Measurements from ENCODE around the gene INSYN2B. TPM values are rescaled to one million over a fixed set of nuclear protein-coding genes. Genes with fewer than 3 reads are reported as not detected.

INSYN2B gene
- total and polyA plus RNA-seq, 2 donors, result 0.05 to 0.26 TPM

DNA sequence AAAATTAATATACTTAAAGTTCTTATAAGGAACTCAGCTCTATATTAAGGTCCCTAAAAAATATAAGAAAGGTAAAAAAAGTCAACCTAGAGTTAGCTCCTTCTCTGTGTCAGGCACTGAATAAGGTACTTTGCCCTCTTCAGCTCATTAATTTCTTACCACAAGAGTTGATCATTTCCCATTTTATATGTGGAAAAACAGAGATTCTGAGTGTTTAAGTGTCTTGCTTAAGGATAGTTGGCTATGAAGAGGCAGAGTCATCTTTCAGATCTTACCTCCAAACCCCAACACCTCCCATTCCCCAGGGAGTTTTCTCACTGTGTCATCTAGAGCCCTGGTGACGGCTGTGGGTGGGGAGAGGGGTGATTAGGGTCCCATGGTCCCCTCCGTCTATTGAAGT lies 40.6 kb downstream of the INSYN2B start:
- WGBS, result 80% methylated on average over 2 of the region's 2 CpGs
- no peaks in the 10 kb centered on the region for H3K36me3 ChIP-seq (ENCODE audit: insufficient read depth)
- DNase-seq (ENCODE audit: extremely low spot score), result no peak
- H3K4me3 ChIP-seq (ENCODE audit: low read depth, low read length), result no peak overlapping the region
- H3K27ac ChIP-seq (ENCODE audit: low read depth), result no peak overlapping the region
- H3K4me1 ChIP-seq (ENCODE audit: insufficient read depth), result no peaks in the 10 kb centered on the region

DNA sequence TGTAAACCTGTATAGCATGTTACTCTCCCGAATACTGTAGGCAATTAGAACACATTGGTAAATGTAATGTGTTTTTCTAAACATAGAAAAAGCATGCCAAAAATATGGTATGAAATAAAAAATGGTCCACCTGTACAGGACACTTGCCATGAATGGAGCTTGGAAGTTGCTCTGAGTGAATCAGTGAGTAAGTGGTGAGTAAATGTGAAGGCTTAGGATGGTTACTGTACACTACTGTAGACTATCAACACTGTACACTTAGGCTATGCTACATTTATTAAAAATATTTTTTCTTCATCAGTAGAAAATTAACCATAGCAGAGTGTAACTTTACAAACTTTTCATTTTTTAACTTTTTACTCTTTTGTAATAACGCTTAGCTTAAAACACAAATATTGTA lies 41.9 kb downstream of the INSYN2B start:
- Histone ChIP-seq H3K4me1 (ENCODE audit: insufficient read depth) (no peaks in the 10 kb centered on the region), H3K36me3 (ENCODE audit: insufficient read depth) (no peaks in the 10 kb centered on the region), H3K4me3 (ENCODE audit: low read depth, low read length) (no peak overlapping the region), H3K27ac (ENCODE audit: low read depth) (no peak overlapping the region)
- 94% methylated on average over 2 of the region's 2 CpGs for WGBS
- no peak for DNase-seq (ENCODE audit: extremely low spot score)

DNA sequence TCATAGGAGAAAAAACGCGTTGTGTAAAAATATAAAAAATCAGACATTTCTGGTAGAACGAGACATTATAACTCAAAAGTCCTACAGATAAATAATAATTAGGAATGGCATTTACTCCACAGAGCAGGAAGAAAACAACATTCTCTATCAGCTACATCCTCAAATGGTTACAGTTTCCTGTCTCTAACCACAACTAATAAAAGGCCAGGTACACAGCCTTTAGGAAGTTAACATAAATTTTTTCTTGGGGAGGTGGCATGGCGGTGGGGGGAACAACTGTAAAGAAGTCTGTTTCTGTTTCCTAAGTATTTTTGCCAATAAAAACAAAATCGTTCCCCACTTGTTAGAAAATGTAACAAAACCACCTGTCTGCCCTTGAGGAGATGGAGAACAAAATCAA lies 44.5 kb downstream of the INSYN2B start:
- 72% methylated on average over 5 of the region's 5 CpGs for WGBS
- no peak overlapping the region for H3K27ac ChIP-seq (ENCODE audit: low read depth)
- no peak overlapping the region for H3K4me3 ChIP-seq (ENCODE audit: low read depth, low read length)
- H3K4me1 ChIP-seq (ENCODE audit: insufficient read depth), result no peaks in the 10 kb centered on the region
- no peaks in the 10 kb centered on the region for H3K36me3 ChIP-seq (ENCODE audit: insufficient read depth)
- DNase-seq (ENCODE audit: extremely low spot score), result no peak

DNA sequence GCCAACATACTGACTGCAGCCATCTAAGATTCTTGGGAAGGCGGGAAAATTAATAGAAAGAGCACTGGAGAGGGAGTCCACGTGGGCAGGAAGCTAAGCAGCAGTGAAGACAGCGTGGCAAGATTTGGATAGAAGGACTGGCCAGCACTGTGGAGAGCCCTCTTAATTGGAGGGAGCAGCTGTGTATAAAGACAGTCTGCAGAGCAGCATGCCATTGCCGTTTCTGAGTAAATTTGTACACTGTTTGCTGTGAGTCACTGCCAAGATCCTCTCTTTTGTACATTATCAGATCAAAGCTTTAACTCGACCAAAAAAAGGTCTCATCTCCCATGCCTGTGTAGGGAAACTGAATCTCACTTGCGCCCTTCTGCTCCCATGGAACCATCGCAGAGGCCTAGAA lies 45.3 kb downstream of the INSYN2B start:
- Histone ChIP-seq H3K27ac (ENCODE audit: low read depth) (no peak overlapping the region), H3K4me3 (ENCODE audit: low read depth, low read length) (no peak overlapping the region), H3K4me1 (ENCODE audit: insufficient read depth) (no peaks in the 10 kb centered on the region), H3K36me3 (ENCODE audit: insufficient read depth) (no peaks in the 10 kb centered on the region)
- WGBS, result 57% methylated on average over 7 of the region's 7 CpGs
- DNase-seq (ENCODE audit: extremely low spot score), result no peak

DNA sequence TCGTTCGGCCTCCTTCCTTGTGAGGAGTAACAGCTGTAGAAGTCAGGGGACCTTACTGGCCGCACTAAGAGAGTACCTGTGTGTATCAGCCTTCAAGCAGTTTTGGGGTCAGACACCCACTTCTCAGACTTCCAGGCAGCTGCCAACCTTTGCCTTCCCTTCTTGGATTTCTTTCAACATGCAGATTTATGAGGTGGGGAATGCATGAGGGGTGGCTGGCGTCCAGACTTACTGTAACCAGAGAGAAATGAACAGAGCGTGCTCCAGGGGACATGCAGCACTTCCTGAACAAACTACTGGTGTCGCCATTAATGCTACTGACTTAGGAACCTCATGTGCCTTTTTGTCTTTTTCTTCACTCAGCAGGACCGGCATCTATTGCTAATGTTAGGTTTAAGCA lies 46.7 kb downstream of the INSYN2B start:
- no peaks in the 10 kb centered on the region for H3K36me3 ChIP-seq (ENCODE audit: insufficient read depth)
- 57% methylated on average over 7 of the region's 7 CpGs for WGBS
- no peak overlapping the region for H3K27ac ChIP-seq (ENCODE audit: low read depth)
- no peak overlapping the region for H3K4me3 ChIP-seq (ENCODE audit: low read depth, low read length)
- no peak for DNase-seq (ENCODE audit: extremely low spot score)
- no peaks in the 10 kb centered on the region for H3K4me1 ChIP-seq (ENCODE audit: insufficient read depth)

DNA sequence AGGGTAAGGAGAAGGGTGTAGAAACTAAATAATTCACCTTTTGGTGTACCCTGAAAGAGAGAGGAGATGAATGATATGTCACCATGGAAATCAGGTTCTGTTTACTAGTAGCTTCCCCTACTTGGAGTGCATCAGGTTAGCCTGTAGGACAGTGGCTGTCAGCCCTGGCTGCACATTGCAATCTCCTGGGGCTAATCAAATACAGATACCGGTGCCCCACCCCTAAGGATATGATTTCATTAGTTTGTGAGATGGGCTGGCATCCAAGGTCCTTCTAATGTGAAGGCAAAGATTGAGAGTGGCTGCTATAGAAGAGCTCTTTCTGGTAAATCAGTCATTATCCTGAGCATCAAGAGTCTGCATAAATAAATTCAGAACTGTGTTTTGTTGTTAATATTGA lies 47.2 kb downstream of the INSYN2B start:
- 20% methylated on average over 1 of the region's 1 CpG for WGBS
- Histone ChIP-seq H3K4me3 (ENCODE audit: low read depth, low read length) (no peak overlapping the region), H3K36me3 (ENCODE audit: insufficient read depth) (no peaks in the 10 kb centered on the region), H3K4me1 (ENCODE audit: insufficient read depth) (no peaks in the 10 kb centered on the region), H3K27ac (ENCODE audit: low read depth) (no peak overlapping the region)
- DNase-seq (ENCODE audit: extremely low spot score), result no peak

DNA sequence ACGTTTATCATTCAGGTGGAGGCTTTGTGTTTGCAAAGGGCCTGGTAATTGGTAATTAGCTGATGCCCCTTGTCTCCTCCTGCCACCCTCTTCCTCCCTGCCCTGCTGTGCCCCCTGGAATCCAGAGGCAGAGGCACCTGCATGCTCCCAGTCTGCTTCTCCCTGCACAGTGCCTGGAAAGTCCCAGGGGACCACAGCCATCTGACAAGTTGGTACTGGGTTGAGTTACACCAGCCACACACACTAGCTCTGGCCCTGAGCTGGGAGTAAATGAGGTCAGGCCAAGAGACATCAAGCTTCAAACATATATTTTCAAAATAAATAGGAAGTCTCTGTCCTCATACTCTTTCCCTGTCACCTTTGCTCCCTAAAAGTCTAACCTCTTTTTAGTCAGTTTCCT lies 56.3 kb downstream of the INSYN2B start:
- no peak overlapping the region for H3K4me3 ChIP-seq (ENCODE audit: low read depth, low read length)
- H3K4me1 ChIP-seq (ENCODE audit: insufficient read depth), result no peaks in the 10 kb centered on the region
- no peaks in the 10 kb centered on the region for H3K36me3 ChIP-seq (ENCODE audit: insufficient read depth)
- H3K27ac ChIP-seq (ENCODE audit: low read depth), result no peak overlapping the region
- no peak for DNase-seq (ENCODE audit: extremely low spot score)
- WGBS, result 63% methylated on average over 1 of the region's 1 CpG

DNA sequence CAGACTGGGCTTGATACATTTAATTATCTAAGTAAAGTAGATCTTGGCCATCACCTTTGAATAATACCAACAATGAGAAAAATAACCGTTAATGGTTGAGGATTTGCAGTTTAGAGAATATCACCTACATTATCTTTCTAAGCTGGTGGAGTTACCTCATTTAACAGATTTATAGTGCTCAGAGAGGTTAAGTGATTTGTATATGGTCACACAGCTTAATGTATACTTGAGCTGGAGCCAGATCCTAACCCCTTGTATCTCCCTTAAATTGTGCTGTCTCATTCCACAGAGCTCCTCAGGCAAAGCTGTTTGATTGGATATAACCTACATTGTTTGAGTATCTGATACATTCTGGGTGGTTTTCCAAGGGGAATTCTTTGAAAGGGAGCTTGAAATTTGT lies 57.8 kb downstream of the INSYN2B start:
- Histone ChIP-seq H3K27ac (ENCODE audit: low read depth) (no peak overlapping the region), H3K36me3 (ENCODE audit: insufficient read depth) (no peaks in the 10 kb centered on the region), H3K4me1 (ENCODE audit: insufficient read depth) (no peaks in the 10 kb centered on the region), H3K4me3 (ENCODE audit: low read depth, low read length) (no peak overlapping the region)
- no peak for DNase-seq (ENCODE audit: extremely low spot score)
- WGBS, result 87% methylated on average over 1 of the region's 1 CpG

DNA sequence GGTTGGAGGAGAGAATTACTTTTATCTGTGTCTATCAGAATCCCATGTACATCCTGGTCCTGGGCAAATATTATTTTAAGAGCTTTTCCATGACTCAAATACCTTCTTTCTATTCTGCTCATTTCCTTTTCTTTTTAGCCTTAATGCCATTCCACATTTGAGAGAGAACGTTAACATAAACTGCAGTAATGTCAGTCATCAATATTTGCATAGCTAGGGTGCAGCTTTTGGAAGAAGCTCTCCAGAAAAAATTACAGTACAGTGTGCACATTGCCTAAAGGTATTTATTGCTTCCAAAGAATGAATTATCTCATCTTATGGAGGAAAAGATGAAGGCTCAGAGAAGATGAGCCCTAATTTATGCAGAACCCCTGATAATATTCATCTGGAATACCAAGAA lies 58.3 kb downstream of the INSYN2B start:
- H3K4me1 ChIP-seq (ENCODE audit: insufficient read depth), result no peaks in the 10 kb centered on the region
- no peak for DNase-seq (ENCODE audit: extremely low spot score)
- WGBS, result 41% methylated on average over 1 of the region's 1 CpG
- H3K4me3 ChIP-seq (ENCODE audit: low read depth, low read length), result no peak overlapping the region
- H3K36me3 ChIP-seq (ENCODE audit: insufficient read depth), result no peaks in the 10 kb centered on the region
- H3K27ac ChIP-seq (ENCODE audit: low read depth), result no peak overlapping the region

DNA sequence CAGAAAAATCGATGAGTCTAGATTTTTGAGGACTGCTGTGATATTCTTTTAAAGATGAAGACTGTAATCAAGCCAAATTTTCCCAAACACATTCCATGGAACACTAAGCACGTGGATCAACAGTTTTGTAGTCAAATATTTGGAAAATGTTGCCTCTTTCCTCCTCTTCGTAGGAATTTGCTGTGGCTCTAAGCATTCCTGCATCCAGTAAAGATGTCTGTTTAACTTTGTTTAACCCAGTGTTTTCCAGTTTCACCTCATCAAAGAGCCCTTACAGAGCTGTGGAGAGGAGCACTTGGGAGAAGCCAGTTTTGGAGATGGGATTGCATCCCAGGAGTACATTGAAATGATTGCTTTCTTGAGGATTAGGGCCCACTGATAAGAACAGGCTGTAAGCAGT lies 58.9 kb downstream of the INSYN2B start:
- no peak for DNase-seq (ENCODE audit: extremely low spot score)
- 41% methylated on average over 3 of the region's 3 CpGs for whole genome bisulfite sequencing
- Histone ChIP-seq H3K4me1 (ENCODE audit: insufficient read depth) (no peaks in the 10 kb centered on the region), H3K36me3 (ENCODE audit: insufficient read depth) (no peaks in the 10 kb centered on the region), H3K27ac (ENCODE audit: low read depth) (no peak overlapping the region), H3K4me3 (ENCODE audit: low read depth, low read length) (no peak overlapping the region)

DNA sequence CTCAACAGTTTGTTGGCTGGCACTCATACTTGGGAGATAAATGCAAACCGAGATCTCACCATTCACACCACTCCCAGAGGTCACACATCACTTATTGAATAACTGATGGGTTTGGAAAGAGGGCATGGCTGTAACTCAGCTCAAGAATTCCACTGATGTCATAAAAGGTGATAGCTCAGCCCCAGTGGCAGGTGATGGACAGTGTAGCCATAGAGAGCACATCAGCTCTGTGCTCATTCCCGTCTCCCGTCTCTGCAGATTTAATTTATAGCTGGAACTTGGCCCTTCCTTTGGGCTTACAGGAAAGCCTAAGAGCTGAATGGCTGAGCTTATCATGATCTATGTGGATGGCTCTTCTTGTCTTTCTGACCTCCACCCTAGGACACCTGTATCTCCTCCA lies 59.8 kb downstream of the INSYN2B start:
- Histone ChIP-seq H3K4me3 (ENCODE audit: low read depth, low read length) (no peak overlapping the region), H3K4me1 (ENCODE audit: insufficient read depth) (no peaks in the 10 kb centered on the region), H3K27ac (ENCODE audit: low read depth) (no peak overlapping the region), H3K36me3 (ENCODE audit: insufficient read depth) (no peaks in the 10 kb centered on the region)
- DNase-seq (ENCODE audit: extremely low spot score), result no peak
- 63% methylated on average over 3 of the region's 3 CpGs for WGBS

DNA sequence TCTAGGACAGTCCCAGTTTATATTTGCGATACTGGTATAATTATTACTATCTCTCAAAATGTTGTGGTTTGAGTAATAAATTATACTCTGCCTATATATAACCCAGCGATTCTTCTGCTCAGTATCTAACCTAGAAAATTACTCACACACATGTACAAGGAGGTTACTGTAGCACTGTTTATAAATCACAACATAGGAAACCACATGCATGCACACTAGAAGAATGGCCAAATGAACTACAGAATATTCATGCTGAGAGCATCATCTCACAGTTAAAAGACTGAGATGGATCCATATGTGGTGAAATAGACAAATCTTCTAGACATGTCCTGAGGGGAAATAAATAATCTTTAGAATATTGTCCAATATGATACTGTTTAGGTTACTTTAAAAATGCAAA lies 62.1 kb downstream of the INSYN2B start:
- 46% methylated on average over 2 of the region's 2 CpGs for WGBS
- Histone ChIP-seq H3K36me3 (ENCODE audit: insufficient read depth) (no peaks in the 10 kb centered on the region), H3K27ac (ENCODE audit: low read depth) (no peak overlapping the region)

DNA sequence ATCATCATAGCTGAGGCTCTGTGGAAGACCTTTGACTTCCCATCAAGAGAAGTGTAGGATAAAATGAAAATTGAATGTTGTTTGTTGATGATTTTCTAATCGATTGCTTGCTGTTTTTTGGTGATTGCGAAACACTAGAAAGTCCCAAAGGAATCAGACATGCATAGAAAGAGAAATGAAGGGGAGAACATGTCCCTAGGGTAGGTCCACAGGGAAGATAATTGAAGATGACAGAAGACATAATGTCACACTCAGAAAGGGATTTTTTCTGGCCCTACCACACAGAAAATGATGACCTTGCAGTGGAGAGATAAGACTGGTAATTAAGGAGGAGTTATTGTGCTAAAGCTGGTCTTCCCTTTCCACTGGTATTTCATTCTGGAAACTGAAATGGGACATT lies 62.8 kb downstream of the INSYN2B start:
- H3K4me3 ChIP-seq (ENCODE audit: low read depth, low read length), result no peak overlapping the region
- H3K36me3 ChIP-seq (ENCODE audit: insufficient read depth), result no peaks in the 10 kb centered on the region
- no peak overlapping the region for H3K27ac ChIP-seq (ENCODE audit: low read depth)
- 89% methylated on average over 2 of the region's 2 CpGs for WGBS
- no peaks in the 10 kb centered on the region for H3K4me1 ChIP-seq (ENCODE audit: insufficient read depth)
- no peak for DNase-seq (ENCODE audit: extremely low spot score)

More for the DNA sequence above, 62.1 kb downstream of the INSYN2B start:
- Histone ChIP-seq H3K4me3 (ENCODE audit: low read depth, low read length) (no peak overlapping the region), H3K4me1 (ENCODE audit: insufficient read depth) (no peaks in the 10 kb centered on the region)
- no peak for DNase-seq (ENCODE audit: extremely low spot score)

DNA sequence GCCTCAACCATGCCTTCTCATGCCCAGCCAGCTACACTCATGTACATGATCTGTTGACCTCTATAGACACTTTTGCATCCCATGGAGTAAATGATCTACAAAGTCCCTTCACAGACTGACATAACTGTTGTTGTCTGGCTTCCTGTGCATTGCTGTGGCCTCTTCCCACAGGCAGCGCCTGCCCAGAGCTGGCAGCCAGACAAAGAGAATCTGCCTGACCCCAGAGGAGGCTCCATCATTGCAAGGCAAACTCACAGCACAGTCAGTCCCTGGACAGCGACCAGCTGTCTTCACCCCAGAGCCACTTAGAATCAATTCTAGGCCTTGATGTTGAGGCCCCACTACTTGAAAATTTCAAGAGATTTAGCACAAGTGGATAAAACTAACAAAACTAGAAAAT lies 65.5 kb downstream of the INSYN2B start:
- 29% methylated on average over 2 of the region's 2 CpGs for WGBS
- no peak for DNase-seq (ENCODE audit: extremely low spot score)
- H3K4me3 ChIP-seq (ENCODE audit: low read depth, low read length), result no peak overlapping the region
- no peak overlapping the region for H3K27ac ChIP-seq (ENCODE audit: low read depth)
- H3K4me1 ChIP-seq (ENCODE audit: insufficient read depth), result no peaks in the 10 kb centered on the region
- H3K36me3 ChIP-seq (ENCODE audit: insufficient read depth), result no peaks in the 10 kb centered on the region

DNA sequence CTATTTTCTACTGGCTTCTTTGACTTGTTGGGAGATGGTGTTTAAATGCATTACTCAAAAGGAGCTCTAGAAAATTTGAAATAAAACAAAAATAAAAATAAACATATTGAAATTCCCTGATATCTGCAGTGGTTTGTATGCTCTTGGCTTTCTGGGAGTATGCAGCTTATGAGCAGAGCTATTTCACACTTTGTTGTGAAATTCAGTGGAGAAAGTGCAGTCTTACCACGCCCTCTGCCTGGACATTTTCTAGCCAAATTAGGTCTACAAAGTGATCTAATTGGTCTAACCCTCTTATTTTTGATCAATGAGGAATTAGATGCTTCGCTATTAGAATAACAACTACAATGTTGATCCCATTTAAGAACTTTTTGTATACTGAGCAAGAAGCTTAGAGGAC lies 66.8 kb downstream of the INSYN2B start:
- Histone ChIP-seq H3K4me3 (ENCODE audit: low read depth, low read length) (no peak overlapping the region), H3K4me1 (ENCODE audit: insufficient read depth) (no peaks in the 10 kb centered on the region), H3K36me3 (ENCODE audit: insufficient read depth) (no peaks in the 10 kb centered on the region), H3K27ac (ENCODE audit: low read depth) (no peak overlapping the region)
- 86% methylated on average over 2 of the region's 2 CpGs for WGBS
- no peak for DNase-seq (ENCODE audit: extremely low spot score)

Data from urinary bladder (tissue), 4 donors.